ENCODE data around the gene PLA2G6. TPM values are rescaled to one million over a fixed set of nuclear protein-coding genes. Genes with fewer than 3 reads are reported as not detected.

Gene PLA2G6
- total and polyA plus RNA-seq, 2 of the 4 experiments (the other 2 are of a cell fraction): 6.1 to 10.3 TPM

- no peak overlapping the region for H2BK15ac ChIP-seq (ENCODE audit: low read depth, low read length)
- intact Hi-C loops (cut with micrococcal nuclease): no loop called here
- peaks cover 17% of the 10 kb centered on the region for H3K4me1 ChIP-seq (ENCODE audit: control insufficient read depth, insufficient read depth, low read length)
- H3K4ac ChIP-seq (ENCODE audit: low read depth, low read length): no peak overlapping the region
- H3K9ac ChIP-seq (ENCODE audit: low read depth, low read length): no peak overlapping the region
- H3K18ac ChIP-seq (ENCODE audit: low read depth, low read length): no peak overlapping the region
- no peak overlapping the region for H4K8ac ChIP-seq (ENCODE audit: low read depth in 2 of 2, low read length in 2 of 2)
- ChIA-PET CTCF (no interaction called here), POLR2A (ENCODE audit: unreplicated experiment) (no interaction called here)
- H2AK5ac ChIP-seq (ENCODE audit: low read depth, low read length): no peak overlapping the region
- dilution Hi-C loops (cut with HindIII; ENCODE audit: low sequenced_read_pairs, unreplicated experiment): no loop called here
- H3K36me3 ChIP-seq (ENCODE audit: control insufficient read depth, insufficient read depth, low read length): peaks cover 50% of the 10 kb centered on the region
- no TSS peak for BruUV-seq (replicated peaks)
- H3K27me3 ChIP-seq (ENCODE audit: control insufficient read depth, insufficient read depth, low read length): no peaks in the 10 kb centered on the region
- H3K79me1 ChIP-seq (ENCODE audit: low read depth in 1 of 2, low read length in 2 of 2): peaks cover 11 to 38% of the 10 kb centered on the region in 2 experiments
- no peak overlapping the region for H2BK120ac ChIP-seq (ENCODE audit: low read depth, low read length)
- ATAC-seq (ENCODE audit: low read depth) (no peak), DNase-seq (no peak)
- no peak overlapping the region for H2AFZ ChIP-seq (replicated peaks; ENCODE audit: low read length, poor library complexity)
- H4K20me1 ChIP-seq (ENCODE audit: insufficient read depth, low read length): no peaks in the 10 kb centered on the region
- no peak overlapping the region for H3K27ac ChIP-seq (ENCODE audit: insufficient read depth, low read length)
- no peak overlapping the region for H4K91ac ChIP-seq (ENCODE audit: insufficient read depth, low read depth, low read length)
- H2AK9ac ChIP-seq (replicated peaks; ENCODE audit: low read depth, low read length, poor library complexity): no peak overlapping the region
- in situ Hi-C loops (cut with MboI; ENCODE audit: low sequenced_read_pairs): no loop called here
- H3K4me2 ChIP-seq (ENCODE audit: low read depth, low read length): no peak overlapping the region
- 97% methylated on average over 13 of the region's 22 CpGs; no CpG with 5 or more reads in 1 of the 2 experiments for WGBS, 2 experiments (ENCODE audit: extremely low coverage in 2 of 2, insufficient read length in 1 of 2)
- H3K9me1 ChIP-seq (ENCODE audit: insufficient read depth, low read length): peaks cover 9% of the 10 kb centered on the region
- H2BK20ac ChIP-seq (ENCODE audit: low read depth, low read length): no peak overlapping the region
- no peak overlapping the region for H3K56ac ChIP-seq (ENCODE audit: extremely low read depth, insufficient read depth, low read length)
- no peaks in the 10 kb centered on the region for H3K9me3 ChIP-seq (ENCODE audit: control insufficient read depth, insufficient read depth, low read length)
- H2BK5ac ChIP-seq (ENCODE audit: low read depth, low read length, poor library complexity, severe bottlenecking): no peak overlapping the region
- TF ChIP-seq RAD21 (IDR thresholded peaks at IDR 0.05; ENCODE audit: low read length) (no peak), RFX5 (IDR thresholded peaks at IDR 0.05; ENCODE audit: low read depth, low read length) (no peak)
- no peak overlapping the region for H3K23ac ChIP-seq (ENCODE audit: low read depth, low read length)
- H4K5ac ChIP-seq (ENCODE audit: low read depth, low read length): no peak overlapping the region
- no peak overlapping the region for H3K4me3 ChIP-seq (ENCODE audit: insufficient read depth, low read depth, low read length)
- no peak overlapping the region for H3K14ac ChIP-seq (replicated peaks; ENCODE audit: low read depth, low read length)
These were observed 39.8 kb upstream of the PLA2G6 start for GRCh38 chr22:38221407-38221806.

All from IMR-90 (cell line).